Ovary (tissue), 9 donors: Measurements from ENCODE around the gene CCDC171. TPM values are rescaled to one million over a fixed set of nuclear protein-coding genes. Genes with fewer than 3 reads are reported as not detected.

Source experiments
- DNase-seq, 5 donors: peaks; one replicate each; pipeline ENCODE4 v3.0.0-alpha.2; 2019 to 2020
- H3K27ac ChIP-seq, 2 donors: fragments of 200-600 bp; one replicate each; pipeline versions ENCODE4 v1.5.1 to v1.8.0; 2019 to 2022
- H3K27me3 ChIP-seq: fragments of 200-600 bp; one replicate; pipeline ENCODE4 v1.8.0; 2022
- H3K36me3 ChIP-seq: fragments of 200-600 bp; sonication (generic); one replicate; pipeline ENCODE4 v1.5.1; 2019
- H3K4me1 ChIP-seq: one replicate; pipeline ENCODE4 v1.8.1; 2013; ENCODE audit warnings: mild to moderate bottlenecking, moderate library complexity; ENCODE audit not compliant: insufficient read depth
- H3K4me3 ChIP-seq: fragments of 200-600 bp; sonication (generic); one replicate; pipeline ENCODE4 v1.5.1; 2017
- H3K9me3 ChIP-seq, 2 donors: fragments of 200-600 bp in 1 of 2; sonication (generic) in 1 of 2; one replicate each; pipeline versions ENCODE4 v1.5.1 to v1.8.1; 2013 to 2019; ENCODE audit warnings: mild to moderate bottlenecking in 1 of 2, moderate library complexity in 1 of 2
- EP300 ChIP-seq: sonication (generic); formaldehyde crosslinking; IDR thresholded peaks from one replicate; pipeline ENCODE4 v1.6.1; 2017; ENCODE audit warnings: antibody characterized with exemption
- POLR2A ChIP-seq: fragments of 450-650 bp; IDR thresholded peaks from one replicate; pipeline ENCODE4 v1.6.1; 2017; ENCODE audit warnings: antibody characterized with exemption, mild to moderate bottlenecking, moderate library complexity
- WGBS, 3 donors: extraction: QIAGEN DNeasy Blood & Tissue Kit in 1 of 3; methylation state at CpG; one replicate each; pipeline versions ENCODE4 v1.1.5 to v1.1.7; 2013 to 2017; 5-methylcytosine and 5-hydroxymethylcytosine counted together
- intact Hi-C, 4 donors: fragments of 100-400 bp; cut with DNase I; formaldehyde crosslinking; loops; one replicate each; pipeline versions ENCODE4 v1.11.0 to v1.15.1; 2022 to 2023
- polyA plus RNA-seq, 2 donors: library from polyadenylated mRNA; stranded (reverse); fragments of 200-250 nt in 1 of 2; fragments of 350-450 nt in 1 of 2; fragmentation: Illumina TruSeq in 1 of 2; extraction: RNeasy Lipid Tissue Mini Kit (QIAGEN cat#74804) in 1 of 2; gene quantifications; one replicate each; pipeline ENCODE4 v1.2.3, GENCODE V29; 2013 to 2014
- total RNA-seq, 7 donors: library from RNA; depleted of rRNA in 2 of 7; stranded (reverse); fragments of >200 nt in 2 of 7; fragmentation: NEBNext Ultra II Directional in 3 of 7; extraction: Animal tissue kit (Norgen Biotek cat#: 25700) in 3 of 7; gene quantifications; one replicate each; pipeline versions ENCODE4 v1.1.0 to v1.2.4, GENCODE V29; 2016 to 2023
- TF ChIP-seq, protein P1 (sequence below), 3 donors: fragments of 450-650 bp in 2 of 3; fragments of 200-600 bp in 1 of 3; IDR thresholded peaks; one replicate each; pipeline versions ENCODE4 v1.5.1 to v1.8.0; 2016 to 2022; ENCODE audit warnings: antibody characterized with exemption in 3 of 3, mild to moderate bottlenecking in 1 of 3
- donor health status: DM: no; HTN: no; CAD: no; lungs with moderate emphysema.
- donor health status: DM: no; HTN: no; CAD: no.
- donor health status: Bipolar disorder and iron deficiency.
- donor health status: DM: yes; HTN: yes; CAD: no.
- donor health status: DM: no; HTN: no; CAD: no.
- donor health status: DM: yes; HTN: yes; CAD: no.

The CCDC171 gene
- total and polyA plus RNA-seq, 9 donors, result 2.0 to 6.1 (median 5.0) TPM

DNA sequence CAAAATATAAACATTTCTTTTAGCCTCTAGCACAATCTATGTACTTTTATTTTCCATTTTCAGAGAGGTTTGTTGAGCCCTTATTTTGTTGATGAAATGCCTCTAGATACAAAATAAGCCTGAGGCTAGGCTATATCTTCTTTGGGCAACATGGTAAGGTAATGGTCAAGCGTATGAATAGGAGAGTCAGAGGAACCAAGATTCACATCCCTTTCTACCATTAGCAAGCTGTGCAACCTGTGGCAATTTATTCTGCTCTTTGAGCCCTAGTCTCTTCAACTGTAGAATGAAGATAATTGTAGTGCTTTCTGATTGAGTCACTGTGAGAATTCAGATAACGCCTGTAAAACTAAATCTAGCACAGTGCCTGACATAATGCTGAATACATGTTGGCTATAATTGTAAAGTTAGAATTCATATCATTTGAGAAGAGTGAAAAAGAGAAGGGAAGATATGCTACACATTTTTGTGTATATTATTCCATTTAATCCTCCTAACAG is 412.5 kb downstream of the CCDC171 start:
- no peak for DNase-seq

DNA sequence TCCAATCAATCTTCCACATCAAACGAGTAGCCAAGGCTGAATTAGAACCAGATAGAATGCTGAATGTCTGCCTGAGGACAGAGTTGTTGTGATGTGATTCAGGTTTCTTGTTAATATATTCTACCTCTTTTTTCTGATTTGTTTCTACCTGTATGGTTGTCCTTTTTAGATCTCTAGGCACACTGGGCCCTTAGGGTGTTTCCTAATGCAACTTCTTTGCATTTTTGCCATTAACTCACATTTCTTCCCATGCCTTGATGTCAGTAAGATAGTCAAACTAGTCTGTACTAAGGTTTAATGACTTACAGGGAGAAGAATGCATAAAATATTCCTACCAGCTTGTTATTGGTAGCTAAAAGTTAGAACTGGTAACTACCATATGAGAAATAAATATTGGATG is 413.6 kb downstream of the CCDC171 start:
- no peak for DNase-seq
- Histone ChIP-seq H3K4me3 (no peak overlapping the region), H3K9me3 (no peaks in the 10 kb centered on the region), H3K4me1 (no peaks in the 10 kb centered on the region), H3K36me3 (no peaks in the 10 kb centered on the region), H3K27me3 (no peaks in the 10 kb centered on the region), H3K27ac (no peak overlapping the region)
- TF ChIP-seq POLR2A, result no peak
- TF ChIP-seq, protein P1, sequence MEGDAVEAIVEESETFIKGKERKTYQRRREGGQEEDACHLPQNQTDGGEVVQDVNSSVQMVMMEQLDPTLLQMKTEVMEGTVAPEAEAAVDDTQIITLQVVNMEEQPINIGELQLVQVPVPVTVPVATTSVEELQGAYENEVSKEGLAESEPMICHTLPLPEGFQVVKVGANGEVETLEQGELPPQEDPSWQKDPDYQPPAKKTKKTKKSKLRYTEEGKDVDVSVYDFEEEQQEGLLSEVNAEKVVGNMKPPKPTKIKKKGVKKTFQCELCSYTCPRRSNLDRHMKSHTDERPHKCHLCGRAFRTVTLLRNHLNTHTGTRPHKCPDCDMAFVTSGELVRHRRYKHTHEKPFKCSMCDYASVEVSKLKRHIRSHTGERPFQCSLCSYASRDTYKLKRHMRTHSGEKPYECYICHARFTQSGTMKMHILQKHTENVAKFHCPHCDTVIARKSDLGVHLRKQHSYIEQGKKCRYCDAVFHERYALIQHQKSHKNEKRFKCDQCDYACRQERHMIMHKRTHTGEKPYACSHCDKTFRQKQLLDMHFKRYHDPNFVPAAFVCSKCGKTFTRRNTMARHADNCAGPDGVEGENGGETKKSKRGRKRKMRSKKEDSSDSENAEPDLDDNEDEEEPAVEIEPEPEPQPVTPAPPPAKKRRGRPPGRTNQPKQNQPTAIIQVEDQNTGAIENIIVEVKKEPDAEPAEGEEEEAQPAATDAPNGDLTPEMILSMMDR (IDR thresholded peaks at IDR 0.05), result no peak
- TF ChIP-seq EP300, result no peak
- 81 to 97% (median 86%) methylated on average over 1 of the region's 1 CpG for WGBS, 3 donors
- intact Hi-C loops, result no loop called here

More for the DNA sequence above, 412.5 kb downstream of the CCDC171 start:
- intact Hi-C loops, result no loop called here
- TF ChIP-seq POLR2A (no peak), EP300 (no peak)
- TF ChIP-seq, protein P1 (IDR thresholded peaks at IDR 0.05), result no peak
- Histone ChIP-seq H3K4me3 (no peak overlapping the region), H3K27ac (no peak overlapping the region), H3K27me3 (no peaks in the 10 kb centered on the region), H3K36me3 (no peaks in the 10 kb centered on the region), H3K4me1 (no peaks in the 10 kb centered on the region), H3K9me3 (no peaks in the 10 kb centered on the region)
- WGBS, 3 donors, result 94 to 100% (median 95%) methylated on average over 2 of the region's 2 CpGs

DNA sequence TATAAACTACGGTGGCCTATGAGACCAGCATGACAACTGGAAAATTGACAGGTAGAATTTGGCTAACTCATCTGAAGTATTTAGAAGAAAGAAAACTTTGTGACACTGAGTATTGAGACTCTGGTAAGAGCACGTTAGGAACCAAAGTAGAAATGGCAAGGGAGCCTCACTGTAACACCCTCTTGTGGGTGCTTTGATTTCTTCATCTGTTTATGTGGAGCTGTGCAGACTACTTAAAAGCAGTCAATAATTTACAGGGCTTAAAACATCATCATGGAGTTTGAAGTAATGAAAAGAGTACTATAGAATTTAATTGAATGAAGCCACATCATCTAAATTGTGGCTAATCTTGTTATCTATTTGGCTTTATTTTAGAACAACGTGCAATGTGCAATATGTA is 414.2 kb downstream of the CCDC171 start:
- intact Hi-C loops, result no loop called here
- no peaks in the 10 kb centered on the region for H3K4me1 ChIP-seq
- H3K27me3 ChIP-seq, result no peaks in the 10 kb centered on the region
- H3K9me3 ChIP-seq, result no peaks in the 10 kb centered on the region
- no peak overlapping the region for H3K4me3 ChIP-seq
- H3K27ac ChIP-seq, result no peak overlapping the region
- TF ChIP-seq POLR2A (no peak), EP300 (no peak)
- TF ChIP-seq, protein P1 (IDR thresholded peaks at IDR 0.05), result no peak
- 72 to 79% (median 75%) methylated on average over 3 of the region's 3 CpGs for WGBS, 3 donors
- DNase-seq, result no peak
- no peaks in the 10 kb centered on the region for H3K36me3 ChIP-seq

DNA sequence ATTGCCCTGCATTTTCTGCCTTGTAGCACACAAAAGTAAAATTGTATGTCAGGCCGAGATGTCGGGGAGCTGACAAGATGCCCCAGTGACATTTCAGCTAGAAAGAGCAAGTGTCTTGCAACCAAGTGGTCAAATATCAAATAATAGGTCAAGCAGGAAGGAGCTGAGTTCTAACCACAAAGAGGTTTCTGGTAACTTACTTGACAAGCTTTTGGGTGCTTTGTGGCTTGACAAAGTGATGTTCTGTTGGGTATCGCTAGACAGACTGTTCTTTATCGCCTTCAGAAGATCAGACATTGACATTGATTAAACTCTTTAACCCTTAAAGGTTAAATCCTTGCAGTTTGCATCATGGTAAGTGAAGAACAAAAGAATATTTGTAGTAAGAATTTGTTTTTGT is 419.9 kb downstream of the CCDC171 start:
- WGBS, 3 donors, result 91 to 96% (median 91%) methylated on average over 4 of the region's 4 CpGs
- no peak overlapping the region for H3K4me3 ChIP-seq
- no peaks in the 10 kb centered on the region for H3K9me3 ChIP-seq
- H3K4me1 ChIP-seq, result no peaks in the 10 kb centered on the region
- no peaks in the 10 kb centered on the region for H3K36me3 ChIP-seq
- intact Hi-C loops, result no loop called here
- TF ChIP-seq, protein P1 (IDR thresholded peaks at IDR 0.05), result no peak
- no peak for TF ChIP-seq POLR2A
- no peak for TF ChIP-seq EP300
- H3K27ac ChIP-seq, result no peak overlapping the region
- no peaks in the 10 kb centered on the region for H3K27me3 ChIP-seq
- no peak for DNase-seq
